ENCODE data around the gene ATP8A2. TPM values are rescaled to one million over a fixed set of nuclear protein-coding genes. Genes with fewer than 3 reads are reported as not detected.

The ATP8A2 gene
- total and polyA plus RNA-seq, 9 of the 15 experiments (the other 6 are each of a cell fraction or from before 2014, with no cell fraction given) = under 0.01 to 0.33 (median 0.06) TPM; not detected in 4

GRCh38 chr13:25561812-25562211 is 190.0 kb downstream of the ATP8A2 start:
- FAIRE-seq (no peak), ATAC-seq (no peak), DNase-seq (ENCODE audit: extremely low read depth in 1 of 4, low spot score in 3 of 4) (no peak)
- intact Hi-C loops (cut with micrococcal nuclease) (no loop called here), in situ Hi-C loops (cut with MboI) (no loop called here)
- TF ChIP-seq POLR2B (IDR thresholded peaks at IDR 0.05; ENCODE audit: low read depth, partially characterized antibody) (no peak), ZNF77 (CRISPR knock-in tag; IDR thresholded peaks at IDR 0.05) (no peak), NFE2L1 (tag; IDR thresholded peaks at IDR 0.05; ENCODE audit: borderline replicate concordance, low read depth) (no peak), CHCHD3 (CRISPR knock-in tag; IDR thresholded peaks at IDR 0.05) (no peak), ZNF239 (CRISPR knock-in tag; IDR thresholded peaks at IDR 0.05) (no peak), ZSCAN32 (CRISPR knock-in tag; IDR thresholded peaks at IDR 0.05) (no peak), CEBPB (tag; IDR thresholded peaks at IDR 0.05) (no peak), CSDE1 (IDR thresholded peaks at IDR 0.05) (no peak), ZBTB9 (CRISPR knock-in tag; IDR thresholded peaks at IDR 0.05) (no peak), PHF20 (IDR thresholded peaks at IDR 0.05; ENCODE audit: partially characterized antibody) (no peak), ADNP (tag; IDR thresholded peaks at IDR 0.05) (no peak), ZNF586 (CRISPR knock-in tag; conservative IDR thresholded peaks at IDR 0.05) (no peak), ETS2 (tag; IDR thresholded peaks at IDR 0.05; ENCODE audit: borderline replicate concordance, poor library complexity, severe bottlenecking) (no peak), ARNT (IDR thresholded peaks at IDR 0.05) (no peak), MYNN (IDR thresholded peaks at IDR 0.05) (no peak), MYNN (CRISPR knock-in tag; IDR thresholded peaks at IDR 0.05) (no peak), CXXC5 (CRISPR knock-in tag; IDR thresholded peaks at IDR 0.05) (no peak), AFF4 (CRISPR knock-in tag; IDR thresholded peaks at IDR 0.05) (no peak)
- TF ChIP-seq, protein P1, sequence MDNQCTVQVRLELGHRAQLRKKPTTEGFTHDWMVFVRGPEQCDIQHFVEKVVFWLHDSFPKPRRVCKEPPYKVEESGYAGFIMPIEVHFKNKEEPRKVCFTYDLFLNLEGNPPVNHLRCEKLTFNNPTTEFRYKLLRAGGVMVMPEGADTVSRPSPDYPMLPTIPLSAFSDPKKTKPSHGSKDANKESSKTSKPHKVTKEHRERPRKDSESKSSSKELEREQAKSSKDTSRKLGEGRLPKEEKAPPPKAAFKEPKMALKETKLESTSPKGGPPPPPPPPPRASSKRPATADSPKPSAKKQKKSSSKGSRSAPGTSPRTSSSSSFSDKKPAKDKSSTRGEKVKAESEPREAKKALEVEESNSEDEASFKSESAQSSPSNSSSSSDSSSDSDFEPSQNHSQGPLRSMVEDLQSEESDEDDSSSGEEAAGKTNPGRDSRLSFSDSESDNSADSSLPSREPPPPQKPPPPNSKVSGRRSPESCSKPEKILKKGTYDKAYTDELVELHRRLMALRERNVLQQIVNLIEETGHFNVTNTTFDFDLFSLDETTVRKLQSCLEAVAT (IDR thresholded peaks at IDR 0.05) = no peak
- no peaks in the 10 kb centered on the region for H3K9me1 ChIP-seq (ENCODE audit: control insufficient read depth, insufficient read depth, low read length)
- H4K20me1 ChIP-seq (replicated peaks; ENCODE audit: control insufficient read depth, insufficient read depth, low read length) = no peaks in the 10 kb centered on the region
- no TSS peak for BruUV-seq (replicated peaks)
- no peak overlapping the region for H3K4me2 ChIP-seq (ENCODE audit: insufficient read depth, low read length)
- ChIA-PET CTCF (ENCODE audit: low intra/inter-chr PET ratio) (no interaction called here), POLR2A (no interaction called here)
- H3K9me3 ChIP-seq (replicated peaks; ENCODE audit: control insufficient read depth, insufficient read depth, low read depth, low read length) = no peaks in the 10 kb centered on the region
- no peaks in the 10 kb centered on the region for H3K36me3 ChIP-seq (ENCODE audit: control insufficient read depth, insufficient read depth, low read length)
- no peaks in the 10 kb centered on the region for H3K79me2 ChIP-seq (ENCODE audit: control insufficient read depth, insufficient read depth, low read length)
- H3K27ac ChIP-seq (ENCODE audit: extremely low read depth, low read depth, low read length) = no peak overlapping the region
- H3K4me3 ChIP-seq = no peak overlapping the region
- no peak overlapping the region for H2AFZ ChIP-seq (ENCODE audit: low read depth, low read length)
- H3K9ac ChIP-seq (ENCODE audit: insufficient read depth in 1 of 2, low read depth in 2 of 2, low read length in 2 of 2) = no peak overlapping the region
- H3K27me3 ChIP-seq (ENCODE audit: control insufficient read depth in 2 of 2, insufficient read depth in 2 of 2, low read length in 2 of 2) = no peaks in the 10 kb centered on the region; a peak in 1 of 5 replicates
- no peaks in the 10 kb centered on the region for H3K4me1 ChIP-seq (replicated peaks in 1 of 2; ENCODE audit: control insufficient read depth in 2 of 2, insufficient read depth in 2 of 2, low read length in 2 of 2)
- 2% methylated on average over 7 of the region's 7 CpGs for WGBS (ENCODE audit: insufficient coverage, low coverage, missing lambda C conversion rate)

All from K562 (cell line).